H1 (cell line): ENCODE data around the gene TPM1. TPM values are rescaled to one million over a fixed set of nuclear protein-coding genes. Genes with fewer than 3 reads are reported as not detected.

Source experiments
- CTCF ChIA-PET: fragments of 300-600 bp; sonication (Branson Sonifier 250); formaldehyde crosslinking; loops from one replicate; lab custom pipeline; 2021; ENCODE audit not compliant: partially characterized antibody; lab: Charles Lee
- POLR2A ChIA-PET: fragments of 300-600 bp; sonication (Branson Sonifier 250); formaldehyde crosslinking; loops from one replicate; lab custom pipeline; 2021; ENCODE audit warnings: inconsistent platforms; ENCODE audit not compliant: partially characterized antibody; lab: Charles Lee
- DNase-seq, 2 experiments: peaks; one replicate each; pipeline versions ENCODE4 v3.0.0 to v3.0.0-alpha.2; 2010 to 2022; ENCODE audit warnings: low spot score in 2 of 2, low read depth in 1 of 2, mixed read lengths in 1 of 2
- FAIRE-seq: peaks from 2 replicates; lab custom pipeline; 2011; peaks lifted over from hg19 to GRCh38; lab: Jason Lieb, UNC
- H2AFZ ChIP-seq: 2 replicates; pipeline ENCODE4 v1.8.1; 2012; ENCODE audit warnings: low read length, inconsistent platforms
- H2AK5ac ChIP-seq: 2 replicates; pipeline ENCODE4 v1.6.1; 2013; ENCODE audit warnings: low read depth, low read length
- H2BK120ac ChIP-seq: replicated peaks from 2 replicates; pipeline ENCODE3; 2013; ENCODE audit warnings: low read depth, low read length, inconsistent platforms
- H2BK12ac ChIP-seq: 2 replicates; pipeline ENCODE4 v1.6.1; 2013; ENCODE audit warnings: low read depth, low read length
- H2BK15ac ChIP-seq: 2 replicates; pipeline ENCODE4 v1.6.1; 2013; ENCODE audit warnings: low read length
- H2BK20ac ChIP-seq: 2 replicates; pipeline ENCODE4 v1.6.1; 2013; ENCODE audit warnings: low read length
- H2BK5ac ChIP-seq: 2 replicates; pipeline ENCODE4 v1.6.1; 2013; ENCODE audit warnings: low read depth, low read length
- H3K14ac ChIP-seq: 2 replicates; pipeline ENCODE4 v1.6.1; 2013; ENCODE audit warnings: inconsistent platforms; ENCODE audit not compliant: insufficient read length
- H3K18ac ChIP-seq: 2 replicates; pipeline ENCODE4 v1.6.1; 2013; ENCODE audit warnings: low read length; ENCODE audit errors: extremely low read depth
- H3K23ac ChIP-seq: 2 replicates; pipeline ENCODE4 v1.6.1; 2013; ENCODE audit warnings: inconsistent platforms; ENCODE audit not compliant: insufficient read length
- H3K23me2 ChIP-seq: 2 replicates; pipeline ENCODE4 v1.6.1; 2013; ENCODE audit warnings: low read depth, low read length
- H3K27ac ChIP-seq: 2 replicates; pipeline ENCODE4 v1.6.1; 2011; ENCODE audit warnings: low read depth, low read length, inconsistent platforms
- H3K27me3 ChIP-seq, 4 experiments: replicated peaks in 1 of 4; 1 replicate in 1 of 4; 2 replicates in 3 of 4; pipeline versions ENCODE4 v1.6.1 to v1.8.1; 2011 to 2013; ENCODE audit warnings: low read length in 3 of 4, mild to moderate bottlenecking in 3 of 4, inconsistent platforms in 2 of 4, mixed read lengths in 2 of 4, moderate library complexity in 1 of 4; ENCODE audit not compliant: control insufficient read depth in 3 of 4, insufficient read depth in 3 of 4; ENCODE audit errors: extremely low read depth in 1 of 4
- H3K36me3 ChIP-seq, 4 experiments: 2 replicates each; pipeline versions ENCODE4 v1.6.1 to v1.8.1; 2011 to 2013; ENCODE audit warnings: mild to moderate bottlenecking in 4 of 4, low read length in 3 of 4, moderate library complexity in 2 of 4, control low read depth in 1 of 4, inconsistent platforms in 1 of 4; ENCODE audit not compliant: insufficient read depth in 4 of 4, control insufficient read depth in 2 of 4
- H3K4ac ChIP-seq: replicated peaks from 2 replicates; pipeline ENCODE3; 2013; ENCODE audit warnings: low read length, low read depth, mixed read lengths, inconsistent platforms; ENCODE audit not compliant: insufficient read length
- H3K4me1 ChIP-seq, 4 experiments: replicated peaks in 1 of 4; 1 replicate in 1 of 4; 2 replicates in 3 of 4; pipeline versions ENCODE4 v1.6.1 to v1.8.1; 2011 to 2013; ENCODE audit warnings: low read length in 3 of 4, inconsistent platforms in 2 of 4, mixed read lengths in 1 of 4; ENCODE audit not compliant: insufficient read depth in 4 of 4, control insufficient read depth in 3 of 4
- H3K4me2 ChIP-seq, 2 experiments: 2 replicates each; pipeline versions ENCODE4 v1.6.1 to v1.8.1; 2011 to 2013; ENCODE audit warnings: low read depth in 2 of 2, low read length in 2 of 2, control low read depth in 1 of 2, inconsistent platforms in 1 of 2, mild to moderate bottlenecking in 1 of 2; ENCODE audit not compliant: insufficient read depth in 1 of 2
- H3K4me3 ChIP-seq, 4 experiments: fragments of 200-600, 300-600 bp in 1 of 4; sonication (generic), shearing (Covaris generic), sonication (Bioruptor Twin) in 1 of 4; 2 replicates each; pipeline versions ENCODE4 v1.5.1 to v1.8.1; 2011 to 2016; ENCODE audit warnings: low read length in 4 of 4, low read depth in 3 of 4, control low read depth in 2 of 4, inconsistent platforms in 2 of 4, mild to moderate bottlenecking in 2 of 4, mixed read lengths in 1 of 4, moderate library complexity in 1 of 4; ENCODE audit not compliant: insufficient read depth in 2 of 4; ENCODE audit errors: extremely low read depth in 1 of 4
- H3K56ac ChIP-seq: replicated peaks from 2 replicates; pipeline ENCODE3; 2013; ENCODE audit warnings: low read depth, mild to moderate bottlenecking, mixed read lengths, low read length, inconsistent platforms; ENCODE audit not compliant: insufficient read length
- H3K79me1 ChIP-seq: 2 replicates; pipeline ENCODE4 v1.6.1; 2013; ENCODE audit warnings: low read depth, low read length, control low read depth
- H3K79me2 ChIP-seq, 2 experiments: 2 replicates each; pipeline versions ENCODE4 v1.6.1 to v1.8.1; 2012 to 2013; ENCODE audit warnings: low read length in 2 of 2, mild to moderate bottlenecking in 2 of 2, inconsistent platforms in 1 of 2; ENCODE audit not compliant: insufficient read depth in 2 of 2, control insufficient read depth in 1 of 2
- H3K9ac ChIP-seq, 4 experiments: replicated peaks in 1 of 4; 1 replicate in 1 of 4; 2 replicates in 3 of 4; pipeline versions ENCODE4 v1.6.1 to v1.8.1; 2011 to 2013; ENCODE audit warnings: low read depth in 3 of 4, low read length in 3 of 4, control low read depth in 2 of 4, mild to moderate bottlenecking in 2 of 4, moderate library complexity in 2 of 4, inconsistent platforms in 1 of 4; ENCODE audit errors: extremely low read depth in 1 of 4
- H3K9me3 ChIP-seq, 2 experiments: 2 replicates each; pipeline versions ENCODE4 v1.6.1 to v1.8.1; 2012 to 2013; ENCODE audit warnings: mild to moderate bottlenecking in 2 of 2, moderate library complexity in 2 of 2, control low read depth in 1 of 2, inconsistent platforms in 1 of 2, low read depth in 1 of 2, low read length in 1 of 2, mixed read lengths in 1 of 2; ENCODE audit not compliant: insufficient read depth in 2 of 2
- H4K20me1 ChIP-seq, 2 experiments: replicated peaks in 1 of 2; 2 replicates each; pipeline versions ENCODE3 to v1.8.1; 2011 to 2013; ENCODE audit warnings: inconsistent platforms in 2 of 2, low read length in 2 of 2, mild to moderate bottlenecking in 1 of 2; ENCODE audit not compliant: insufficient read depth in 2 of 2, control insufficient read depth in 1 of 2
- H4K5ac ChIP-seq: 2 replicates; pipeline ENCODE4 v1.6.1; 2013; ENCODE audit warnings: low read length, low read depth, mixed read lengths, inconsistent platforms; ENCODE audit not compliant: insufficient read length
- H4K8ac ChIP-seq: 2 replicates; pipeline ENCODE4 v1.8.0; 2013; ENCODE audit warnings: mild to moderate bottlenecking, moderate library complexity, low read length, inconsistent platforms; ENCODE audit not compliant: insufficient read depth; ENCODE audit errors: extremely low read depth
- H4K91ac ChIP-seq: replicated peaks from 2 replicates; pipeline ENCODE3; 2013; ENCODE audit warnings: low read length, mixed read lengths, inconsistent platforms; ENCODE audit not compliant: insufficient read length
- CHD2 ChIP-seq: IDR thresholded peaks from 2 replicates; pipeline ENCODE4 v1.6.1; 2012; ENCODE audit warnings: low read length, improper control_type of control experiment
- CREB1 ChIP-seq: IDR thresholded peaks from 2 replicates; pipeline ENCODE4 v1.6.1; 2012; ENCODE audit warnings: inconsistent platforms
- KDM4A ChIP-seq: IDR thresholded peaks from one replicate; pipeline ENCODE4 v1.7.1; 2012; ENCODE audit warnings: low read depth, mild to moderate bottlenecking, moderate library complexity, low read length, inconsistent platforms; ENCODE audit not compliant: severe bottlenecking
- NANOG ChIP-seq: IDR thresholded peaks from 2 replicates; pipeline ENCODE4 v1.6.1; 2011; ENCODE audit warnings: low read length, low read depth, mild to moderate bottlenecking, inconsistent platforms; ENCODE audit not compliant: insufficient read depth, poor library complexity, severe bottlenecking
- RNF2 ChIP-seq: fragments of 200-900, 300-1000 bp; sonication (generic); IDR thresholded peaks from 2 replicates; pipeline ENCODE4 v1.7.1; 2016; ENCODE audit warnings: borderline replicate concordance, low read depth, mild to moderate bottlenecking, antibody characterized with exemption, low read length; ENCODE audit not compliant: poor library complexity, severe bottlenecking; ENCODE audit errors: missing control alignments
- SP4 ChIP-seq: IDR thresholded peaks from 2 replicates; pipeline ENCODE4 v1.6.1; 2012; ENCODE audit warnings: low read length, inconsistent platforms
- whole genome bisulfite sequencing, 2 experiments: shearing (Covaris generic) in 1 of 2; methylation state at CpG; one replicate each; pipeline versions ENCODE4 v1.1.6 to v1.1.7; 2013 to 2015; ENCODE audit warnings: low lambda C conversion rate in 2 of 2, mixed read lengths in 2 of 2, inconsistent platforms in 1 of 2, low coverage in 1 of 2, missing lambda C conversion rate in 1 of 2; ENCODE audit not compliant: insufficient replicate concordance in 2 of 2, insufficient coverage in 1 of 2, insufficient read length in 1 of 2; ENCODE audit errors: extremely low coverage in 1 of 2, missing lambda C conversion rate in 1 of 2; 5-methylcytosine and 5-hydroxymethylcytosine counted together
- polyA plus RNA-seq, 7 experiments: library from polyadenylated mRNA; depleted of rRNA in 3 of 7; stranded (reverse) in 5 of 7; unstranded in 2 of 7; fragments of >200 nt in 5 of 7; fragments of 200-250 nt in 2 of 7; gene quantifications; 1 replicate in 5 of 7; 2 replicates in 1 of 7; 4 replicates in 1 of 7; pipeline versions ENCODE4 v1.2.1 to v1.2.3, GENCODE V29; 2011 to 2013; ENCODE audit warnings: missing spikeins in 2 of 7, mixed read lengths in 2 of 7
- total RNA-seq: library from RNA; stranded (reverse); fragmentation: NEBNext Ultra II Directional; extraction: Animal tissue kit (Norgen Biotek cat#: 25700); gene quantifications from 2 replicates; pipeline ENCODE4 v1.2.1, GENCODE V29; 2021

The TPM1 gene
- total and polyA plus RNA-seq, 2 of the 8 experiments (the other 6 are each of a cell fraction or from before 2014, with no cell fraction given), result 258 to 579 TPM

GRCh38 chr15:63030101-63030551 is 12.4 kb upstream of the TPM1 start:
- no peak overlapping the region for H2AK5ac ChIP-seq
- H3K14ac ChIP-seq, result no peak overlapping the region
- FAIRE-seq, result no peak
- H3K4ac ChIP-seq, result no peak overlapping the region
- 80% methylated on average over 5 of the region's 6 CpGs; no CpG with 5 or more reads in 1 of the 2 experiments for WGBS, 2 experiments
- no peaks in the 10 kb centered on the region for H3K9me3 ChIP-seq
- H3K27ac ChIP-seq, result no peak overlapping the region
- H2BK12ac ChIP-seq, result no peak overlapping the region
- H3K18ac ChIP-seq, result no peak overlapping the region
- no peak overlapping the region for H2BK120ac ChIP-seq
- H3K4me2 ChIP-seq, result no peak overlapping the region
- no peak overlapping the region for H3K9ac ChIP-seq
- H4K20me1 ChIP-seq, result no peaks in the 10 kb centered on the region
- ChIA-PET POLR2A (interaction anchor here (1.0 to 9.1 kb wide), 2 partner anchors 14 to 270 kb away, joined by 3 to 104 read pairs; partner anchors contain the start of gene TPM1), CTCF (interaction anchor here (1.1 to 2.2 kb wide), 3 partner anchors 11 to 182 kb away, joined by 4 to 7 read pairs (median 4); no protein-coding TSS in a partner anchor)
- H3K79me1 ChIP-seq, result no peaks in the 10 kb centered on the region
- no peak overlapping the region for H2AFZ ChIP-seq
- no peak overlapping the region for H4K5ac ChIP-seq
- H4K8ac ChIP-seq, result no peak overlapping the region
- no peaks in the 10 kb centered on the region for H3K27me3 ChIP-seq
- no peak overlapping the region for H4K91ac ChIP-seq
- H3K4me3 ChIP-seq, result no peak overlapping the region
- H3K4me1 ChIP-seq, result 0 out of 7 replicates have a peak, but pooled peaks cover 0 to 3% (median 0%) of the 10 kb centered on the region in 4 experiments
- DNase-seq, result no peak
- H3K23me2 ChIP-seq, result no peaks in the 10 kb centered on the region
- no peaks in the 10 kb centered on the region for H3K36me3 ChIP-seq
- H2BK20ac ChIP-seq, result no peak overlapping the region
- TF ChIP-seq KDM4A, result no peak
- no peak for TF ChIP-seq CREB1
- TF ChIP-seq RNF2, result no peak
- TF ChIP-seq NANOG, result no peak
- no peak for TF ChIP-seq CHD2
- TF ChIP-seq SP4, result no peak
- H2BK15ac ChIP-seq, result no peak overlapping the region
- no peak overlapping the region for H3K23ac ChIP-seq
- H3K56ac ChIP-seq, result no peak overlapping the region
- no peak overlapping the region for H2BK5ac ChIP-seq
- H3K79me2 ChIP-seq, result no peaks in the 10 kb centered on the region
